H1 (cell line): ENCODE measurements around the gene CTNNA3. TPM values are rescaled to one million over a fixed set of nuclear protein-coding genes. Genes with fewer than 3 reads are reported as not detected.
"Not testable (repeated sequence)": the region's sequence is repeated elsewhere in the genome, so short reads cannot be mapped to it uniquely, and the experiment has no call there.

Source experiments
- CTCF ChIA-PET: fragments of 300-600 bp; sonication (Branson Sonifier 250); formaldehyde crosslinking; loops from one replicate; lab custom pipeline; 2021; ENCODE audit not compliant: partially characterized antibody; lab: Charles Lee
- POLR2A ChIA-PET: fragments of 300-600 bp; sonication (Branson Sonifier 250); formaldehyde crosslinking; loops from one replicate; lab custom pipeline; 2021; ENCODE audit warnings: inconsistent platforms; ENCODE audit not compliant: partially characterized antibody; lab: Charles Lee
- DNase-seq, 2 experiments: peaks; one replicate each; pipeline versions ENCODE4 v3.0.0 to v3.0.0-alpha.2; 2010 to 2022; ENCODE audit warnings: low spot score in 2 of 2, low read depth in 1 of 2, mixed read lengths in 1 of 2
- FAIRE-seq: peaks from 2 replicates; lab custom pipeline; 2011; peaks lifted over from hg19 to GRCh38; lab: Jason Lieb, UNC
- H2AFZ ChIP-seq: 2 replicates; pipeline ENCODE4 v1.8.1; 2012; ENCODE audit warnings: low read length, inconsistent platforms
- H2AK5ac ChIP-seq: 2 replicates; pipeline ENCODE4 v1.6.1; 2013; ENCODE audit warnings: low read depth, low read length
- H2BK120ac ChIP-seq: replicated peaks from 2 replicates; pipeline ENCODE3; 2013; ENCODE audit warnings: low read depth, low read length, inconsistent platforms
- H2BK12ac ChIP-seq: 2 replicates; pipeline ENCODE4 v1.6.1; 2013; ENCODE audit warnings: low read depth, low read length
- H2BK15ac ChIP-seq: 2 replicates; pipeline ENCODE4 v1.6.1; 2013; ENCODE audit warnings: low read length
- H2BK20ac ChIP-seq: 2 replicates; pipeline ENCODE4 v1.6.1; 2013; ENCODE audit warnings: low read length
- H2BK5ac ChIP-seq: 2 replicates; pipeline ENCODE4 v1.6.1; 2013; ENCODE audit warnings: low read depth, low read length
- H3K14ac ChIP-seq: 2 replicates; pipeline ENCODE4 v1.6.1; 2013; ENCODE audit warnings: inconsistent platforms; ENCODE audit not compliant: insufficient read length
- H3K18ac ChIP-seq: 2 replicates; pipeline ENCODE4 v1.6.1; 2013; ENCODE audit warnings: low read length; ENCODE audit errors: extremely low read depth
- H3K23ac ChIP-seq: 2 replicates; pipeline ENCODE4 v1.6.1; 2013; ENCODE audit warnings: inconsistent platforms; ENCODE audit not compliant: insufficient read length
- H3K23me2 ChIP-seq: 2 replicates; pipeline ENCODE4 v1.6.1; 2013; ENCODE audit warnings: low read depth, low read length
- H3K27ac ChIP-seq: 2 replicates; pipeline ENCODE4 v1.6.1; 2011; ENCODE audit warnings: low read depth, low read length, inconsistent platforms
- H3K27me3 ChIP-seq, 4 experiments: replicated peaks in 1 of 4; 1 replicate in 1 of 4; 2 replicates in 3 of 4; pipeline versions ENCODE4 v1.6.1 to v1.8.1; 2011 to 2013; ENCODE audit warnings: low read length in 3 of 4, mild to moderate bottlenecking in 3 of 4, inconsistent platforms in 2 of 4, mixed read lengths in 2 of 4, moderate library complexity in 1 of 4; ENCODE audit not compliant: control insufficient read depth in 3 of 4, insufficient read depth in 3 of 4; ENCODE audit errors: extremely low read depth in 1 of 4
- H3K36me3 ChIP-seq, 4 experiments: 2 replicates each; pipeline versions ENCODE4 v1.6.1 to v1.8.1; 2011 to 2013; ENCODE audit warnings: mild to moderate bottlenecking in 4 of 4, low read length in 3 of 4, moderate library complexity in 2 of 4, control low read depth in 1 of 4, inconsistent platforms in 1 of 4; ENCODE audit not compliant: insufficient read depth in 4 of 4, control insufficient read depth in 2 of 4
- H3K4ac ChIP-seq: replicated peaks from 2 replicates; pipeline ENCODE3; 2013; ENCODE audit warnings: low read length, low read depth, mixed read lengths, inconsistent platforms; ENCODE audit not compliant: insufficient read length
- H3K4me1 ChIP-seq, 4 experiments: replicated peaks in 1 of 4; 1 replicate in 1 of 4; 2 replicates in 3 of 4; pipeline versions ENCODE4 v1.6.1 to v1.8.1; 2011 to 2013; ENCODE audit warnings: low read length in 3 of 4, inconsistent platforms in 2 of 4, mixed read lengths in 1 of 4; ENCODE audit not compliant: insufficient read depth in 4 of 4, control insufficient read depth in 3 of 4
- H3K4me2 ChIP-seq, 2 experiments: 2 replicates each; pipeline versions ENCODE4 v1.6.1 to v1.8.1; 2011 to 2013; ENCODE audit warnings: low read depth in 2 of 2, low read length in 2 of 2, control low read depth in 1 of 2, inconsistent platforms in 1 of 2, mild to moderate bottlenecking in 1 of 2; ENCODE audit not compliant: insufficient read depth in 1 of 2
- H3K4me3 ChIP-seq, 4 experiments: fragments of 200-600, 300-600 bp in 1 of 4; sonication (generic), shearing (Covaris generic), sonication (Bioruptor Twin) in 1 of 4; 2 replicates each; pipeline versions ENCODE4 v1.5.1 to v1.8.1; 2011 to 2016; ENCODE audit warnings: low read length in 4 of 4, low read depth in 3 of 4, control low read depth in 2 of 4, inconsistent platforms in 2 of 4, mild to moderate bottlenecking in 2 of 4, mixed read lengths in 1 of 4, moderate library complexity in 1 of 4; ENCODE audit not compliant: insufficient read depth in 2 of 4; ENCODE audit errors: extremely low read depth in 1 of 4
- H3K56ac ChIP-seq: replicated peaks from 2 replicates; pipeline ENCODE3; 2013; ENCODE audit warnings: low read depth, mild to moderate bottlenecking, mixed read lengths, low read length, inconsistent platforms; ENCODE audit not compliant: insufficient read length
- H3K79me1 ChIP-seq: 2 replicates; pipeline ENCODE4 v1.6.1; 2013; ENCODE audit warnings: low read depth, low read length, control low read depth
- H3K79me2 ChIP-seq, 2 experiments: 2 replicates each; pipeline versions ENCODE4 v1.6.1 to v1.8.1; 2012 to 2013; ENCODE audit warnings: low read length in 2 of 2, mild to moderate bottlenecking in 2 of 2, inconsistent platforms in 1 of 2; ENCODE audit not compliant: insufficient read depth in 2 of 2, control insufficient read depth in 1 of 2
- H3K9ac ChIP-seq, 4 experiments: replicated peaks in 1 of 4; 1 replicate in 1 of 4; 2 replicates in 3 of 4; pipeline versions ENCODE4 v1.6.1 to v1.8.1; 2011 to 2013; ENCODE audit warnings: low read depth in 3 of 4, low read length in 3 of 4, control low read depth in 2 of 4, mild to moderate bottlenecking in 2 of 4, moderate library complexity in 2 of 4, inconsistent platforms in 1 of 4; ENCODE audit errors: extremely low read depth in 1 of 4
- H3K9me3 ChIP-seq, 2 experiments: 2 replicates each; pipeline versions ENCODE4 v1.6.1 to v1.8.1; 2012 to 2013; ENCODE audit warnings: mild to moderate bottlenecking in 2 of 2, moderate library complexity in 2 of 2, control low read depth in 1 of 2, inconsistent platforms in 1 of 2, low read depth in 1 of 2, low read length in 1 of 2, mixed read lengths in 1 of 2; ENCODE audit not compliant: insufficient read depth in 2 of 2
- H4K20me1 ChIP-seq, 2 experiments: replicated peaks in 1 of 2; 2 replicates each; pipeline versions ENCODE3 to v1.8.1; 2011 to 2013; ENCODE audit warnings: inconsistent platforms in 2 of 2, low read length in 2 of 2, mild to moderate bottlenecking in 1 of 2; ENCODE audit not compliant: insufficient read depth in 2 of 2, control insufficient read depth in 1 of 2
- H4K5ac ChIP-seq: 2 replicates; pipeline ENCODE4 v1.6.1; 2013; ENCODE audit warnings: low read length, low read depth, mixed read lengths, inconsistent platforms; ENCODE audit not compliant: insufficient read length
- H4K8ac ChIP-seq: 2 replicates; pipeline ENCODE4 v1.8.0; 2013; ENCODE audit warnings: mild to moderate bottlenecking, moderate library complexity, low read length, inconsistent platforms; ENCODE audit not compliant: insufficient read depth; ENCODE audit errors: extremely low read depth
- H4K91ac ChIP-seq: replicated peaks from 2 replicates; pipeline ENCODE3; 2013; ENCODE audit warnings: low read length, mixed read lengths, inconsistent platforms; ENCODE audit not compliant: insufficient read length
- CBX8 ChIP-seq: fragments of 300-800, 300-1000 bp; sonication (generic); IDR thresholded peaks from 2 replicates; pipeline ENCODE4 v1.7.1; 2016; ENCODE audit warnings: low read depth, low read length, borderline replicate concordance
- PHF8 ChIP-seq: fragments of 200-600 bp; sonication (generic); conservative IDR thresholded peaks from 2 replicates; pipeline ENCODE4 v1.7.1; 2012; ENCODE audit warnings: low read depth, mild to moderate bottlenecking, inconsistent platforms, low read length, moderate library complexity
- POU5F1 ChIP-seq: IDR thresholded peaks from 2 replicates; pipeline ENCODE4 v1.6.1; 2011; ENCODE audit warnings: low read depth, mild to moderate bottlenecking, low read length, moderate library complexity
- WGBS, 2 experiments: shearing (Covaris generic) in 1 of 2; methylation state at CpG; one replicate each; pipeline versions ENCODE4 v1.1.6 to v1.1.7; 2013 to 2015; ENCODE audit warnings: low lambda C conversion rate in 2 of 2, mixed read lengths in 2 of 2, inconsistent platforms in 1 of 2, low coverage in 1 of 2, missing lambda C conversion rate in 1 of 2; ENCODE audit not compliant: insufficient replicate concordance in 2 of 2, insufficient coverage in 1 of 2, insufficient read length in 1 of 2; ENCODE audit errors: extremely low coverage in 1 of 2, missing lambda C conversion rate in 1 of 2; 5-methylcytosine and 5-hydroxymethylcytosine counted together
- polyA plus RNA-seq, 7 experiments: library from polyadenylated mRNA; depleted of rRNA in 3 of 7; stranded (reverse) in 5 of 7; unstranded in 2 of 7; fragments of >200 nt in 5 of 7; fragments of 200-250 nt in 2 of 7; gene quantifications; 1 replicate in 5 of 7; 2 replicates in 1 of 7; 4 replicates in 1 of 7; pipeline versions ENCODE4 v1.2.1 to v1.2.3, GENCODE V29; 2011 to 2013; ENCODE audit warnings: missing spikeins in 2 of 7, mixed read lengths in 2 of 7
- total RNA-seq: library from RNA; stranded (reverse); fragmentation: NEBNext Ultra II Directional; extraction: Animal tissue kit (Norgen Biotek cat#: 25700); gene quantifications from 2 replicates; pipeline ENCODE4 v1.2.1, GENCODE V29; 2021

CTNNA3 gene
- total and polyA plus RNA-seq, 2 of the 8 experiments (the other 6 are each of a cell fraction or from before 2014, with no cell fraction given), result 1.3 to 1.5 TPM

DNA sequence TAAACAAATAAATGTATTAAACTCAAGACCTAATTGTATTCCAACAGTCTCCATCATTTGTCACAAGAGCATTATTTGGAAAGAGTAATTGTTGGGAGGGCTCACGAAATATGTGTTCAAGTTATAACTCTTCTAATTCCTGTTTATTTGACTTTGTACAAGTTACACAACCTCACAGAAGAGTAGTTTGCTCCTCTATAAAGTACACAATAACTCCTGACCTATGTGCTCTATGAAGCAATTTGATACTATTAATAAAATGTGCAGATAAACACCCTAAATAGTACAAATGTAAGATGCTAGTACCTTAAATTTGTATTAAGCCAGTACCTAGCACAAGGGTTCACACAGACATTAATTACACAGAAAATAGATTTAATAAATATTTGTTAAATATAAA, 484.3 kb downstream of the CTNNA3 start (continued):
- TF ChIP-seq CBX8, result no peak
- TF ChIP-seq POU5F1, result no peak
- TF ChIP-seq PHF8, result no peak

DNA sequence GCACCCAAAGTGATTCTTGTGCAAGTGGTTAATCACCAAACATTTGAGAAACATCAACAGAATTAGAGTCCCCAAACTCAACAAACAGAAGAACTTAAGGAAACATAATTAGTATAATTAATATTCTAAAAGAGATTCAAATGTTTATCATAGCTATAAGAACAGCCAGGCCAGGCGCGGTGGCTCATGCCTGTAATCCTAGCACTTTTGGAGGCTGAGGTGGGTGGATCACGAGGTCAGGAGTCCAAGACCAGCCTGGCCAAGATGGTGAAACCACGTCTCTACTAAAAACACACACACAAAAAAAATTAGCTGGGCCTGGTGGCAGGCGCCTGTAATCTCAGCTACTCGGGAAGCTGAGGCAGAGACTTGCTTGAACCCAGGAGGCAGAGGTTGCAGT, 488.1 kb downstream of the CTNNA3 start:
- 92% methylated on average over 6 of the region's 6 CpGs; no CpG with 5 or more reads in 1 of the 2 experiments for WGBS, 2 experiments

More for the DNA sequence above, 488.1 kb downstream of the CTNNA3 start:
- FAIRE-seq, H2BK12ac ChIP-seq, H2BK20ac ChIP-seq, H3K14ac ChIP-seq, H3K4me3 ChIP-seq, H3K4me2 ChIP-seq, H3K9ac ChIP-seq, H2BK5ac ChIP-seq, H4K20me1 ChIP-seq, H4K8ac ChIP-seq, H3K23me2 ChIP-seq, H4K91ac ChIP-seq, POLR2A ChIA-PET, H3K27ac ChIP-seq, H3K23ac ChIP-seq, H3K4me1 ChIP-seq, H3K9me3 ChIP-seq, H3K36me3 ChIP-seq, H4K5ac ChIP-seq, H2AK5ac ChIP-seq, H3K4ac ChIP-seq, H3K56ac ChIP-seq, DNase-seq, H3K79me2 ChIP-seq, H3K27me3 ChIP-seq, H3K18ac ChIP-seq, H3K79me1 ChIP-seq, H2AFZ ChIP-seq, H2BK15ac ChIP-seq, H2BK120ac ChIP-seq: not testable (repeated sequence)
- CTCF ChIA-PET, result interaction anchor here (0.7 kb wide), 1 partner anchor 98 kb away, joined by 3 read pairs; no protein-coding TSS in a partner anchor
